CD4-positive, alpha-beta T cell treated with Interleukin-12 subunit alpha and Interleukin-12 subunit beta, for 1 hour (primary cell): Measurements from ENCODE around the gene SIPA1L3.
A peak's percentile ranks its signal among the peaks of the same experiment; 100 is the strongest.
"Not testable (repeated sequence)": the region's sequence is repeated elsewhere in the genome, so short reads cannot be mapped to it uniquely, and the experiment has no call there.

Source experiments
- DNase-seq: peaks from one replicate; pipeline ENCODE4 v3.0.0-alpha.2; 2020

Gene SIPA1L3

GRCh38 chr19:38221919-38222830 is 315.2 kb downstream of the SIPA1L3 start:
- no peak for DNase-seq

DNA sequence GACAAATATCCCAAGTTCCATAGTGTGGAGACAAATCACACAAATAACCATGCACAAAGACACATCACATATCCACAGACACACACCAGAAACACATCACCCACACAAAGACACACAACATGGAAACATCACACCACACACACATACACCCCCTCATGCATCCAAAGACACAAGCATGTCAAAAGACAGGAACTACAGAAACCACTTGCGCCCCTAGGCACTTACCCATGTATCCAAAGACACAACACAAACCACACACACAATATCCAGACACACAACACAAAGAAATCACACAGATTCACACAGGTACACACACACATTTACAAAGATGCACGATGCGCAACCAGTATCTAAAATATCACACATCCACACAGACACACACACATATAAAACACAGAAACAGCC is 316.1 kb downstream of the SIPA1L3 start:
- no peak for DNase-seq

DNA sequence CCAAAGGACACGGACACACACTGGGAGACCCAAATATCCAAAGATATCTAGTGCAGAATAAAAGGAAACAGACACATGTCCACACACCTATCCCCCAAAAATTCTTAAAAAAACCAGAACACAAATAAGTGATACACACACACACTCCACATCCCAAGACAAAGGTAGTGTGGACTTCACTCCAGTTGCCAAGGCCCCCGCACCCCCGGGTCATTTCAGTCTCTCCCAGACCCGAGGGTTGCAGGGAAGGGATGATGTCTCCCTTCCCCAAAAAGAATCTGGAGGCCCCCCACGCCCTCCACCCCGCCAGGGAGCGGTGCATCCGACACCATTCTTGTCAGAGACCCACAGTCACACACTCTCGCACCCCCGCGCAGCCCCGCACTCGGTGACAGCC is 316.6 kb downstream of the SIPA1L3 start:
- DNase-seq = no peak

DNA sequence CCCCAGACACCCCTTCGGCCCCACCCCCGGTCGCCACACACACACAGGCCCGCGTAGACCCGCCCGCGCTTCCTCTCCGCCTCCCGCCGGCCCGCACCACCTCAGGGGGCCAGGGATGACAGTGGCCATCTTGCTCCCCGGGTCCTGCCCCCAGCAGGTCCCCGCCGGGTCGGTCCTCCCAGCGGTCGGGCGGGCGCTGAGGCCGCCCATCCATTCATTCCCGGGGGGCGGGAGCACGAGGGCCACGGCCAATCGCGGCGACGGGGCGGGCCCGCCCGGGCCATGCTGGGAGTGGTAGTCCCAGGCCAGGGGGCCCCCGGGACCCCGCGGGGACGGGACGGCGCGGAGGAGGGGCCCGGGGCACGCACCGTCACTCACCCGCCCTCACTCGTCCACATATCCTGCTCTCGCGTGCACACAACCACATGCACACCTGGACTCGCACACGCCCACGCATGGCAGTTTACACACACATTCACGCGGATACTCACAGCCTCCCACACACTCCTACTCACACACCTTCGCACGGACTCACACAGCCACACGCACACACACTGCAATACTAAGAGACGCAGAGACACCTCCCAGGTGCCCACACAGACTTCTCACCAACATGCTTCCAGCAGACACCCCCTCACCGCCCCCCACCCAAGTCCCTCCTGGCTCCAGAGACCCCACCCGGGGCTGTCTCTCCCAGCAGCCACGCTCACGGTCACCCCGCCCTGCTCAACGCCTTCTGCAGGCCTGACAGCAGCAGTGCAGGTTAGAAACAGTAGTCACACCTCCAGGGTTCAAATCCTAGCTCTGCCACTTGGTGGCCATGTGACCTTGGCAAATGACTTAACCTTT is 317.2 kb downstream of the SIPA1L3 start, which contains the start of gene DPF1:
Gene DPF1, minus strand, starts transcription at position 209 of the 849 bp plus-strand sequence. Its CDS starts 80 bp downstream, at position 129.
- peak; percentile 37 for DNase-seq

DNA sequence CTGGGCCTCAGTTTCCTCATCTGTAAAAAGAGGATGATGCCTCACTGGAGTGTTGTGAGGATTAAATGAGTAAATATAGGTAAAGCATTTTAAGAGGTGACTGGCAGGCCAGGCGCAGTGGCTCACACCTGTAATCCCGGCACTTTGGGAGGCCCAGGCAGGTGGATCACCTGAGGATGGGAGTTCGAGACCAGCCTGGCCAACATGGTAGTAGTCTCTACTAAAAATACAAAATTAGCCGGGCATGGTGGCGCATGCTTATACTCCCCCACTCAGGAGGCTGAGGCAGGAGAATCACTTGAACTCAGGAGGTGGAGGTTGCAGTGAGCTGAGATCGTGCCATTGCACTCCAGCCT is 317.8 kb downstream of the SIPA1L3 start:
- not testable (repeated sequence) for DNase-seq

DNA sequence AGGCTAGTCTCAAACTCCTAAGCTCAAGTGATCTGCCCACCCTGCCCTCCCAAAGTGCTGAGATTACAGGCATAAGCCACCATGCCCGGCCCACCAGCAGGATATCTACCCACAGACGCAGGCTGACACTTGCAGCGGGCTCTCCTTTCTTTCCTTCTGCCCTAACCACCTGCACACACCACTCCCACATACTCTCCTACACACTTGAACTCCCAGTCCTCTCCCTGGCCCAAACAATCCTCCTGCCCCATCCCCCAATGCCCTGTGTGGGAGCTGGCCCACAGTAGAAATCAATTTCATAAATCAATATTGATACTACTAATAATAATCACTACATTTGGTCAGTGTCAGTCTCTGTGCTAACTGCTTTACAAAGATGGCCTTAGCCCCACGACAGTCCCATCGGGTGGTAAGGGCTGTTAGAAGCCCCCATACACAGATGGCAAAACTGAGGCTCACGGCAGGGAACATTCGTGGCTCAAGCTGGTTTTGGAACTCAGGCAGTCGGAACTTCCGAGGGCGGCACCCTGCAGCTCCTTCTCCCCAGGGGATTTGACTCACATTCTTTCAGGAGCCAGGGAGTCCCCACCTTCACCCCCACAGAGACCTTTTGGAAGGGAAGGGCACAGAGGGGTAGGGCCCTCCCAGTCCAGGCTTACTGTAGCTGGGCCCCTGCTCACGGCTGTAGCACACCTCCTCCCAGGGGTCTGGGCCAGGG is 320.4 kb downstream of the SIPA1L3 start:
- no peak for DNase-seq

DNA sequence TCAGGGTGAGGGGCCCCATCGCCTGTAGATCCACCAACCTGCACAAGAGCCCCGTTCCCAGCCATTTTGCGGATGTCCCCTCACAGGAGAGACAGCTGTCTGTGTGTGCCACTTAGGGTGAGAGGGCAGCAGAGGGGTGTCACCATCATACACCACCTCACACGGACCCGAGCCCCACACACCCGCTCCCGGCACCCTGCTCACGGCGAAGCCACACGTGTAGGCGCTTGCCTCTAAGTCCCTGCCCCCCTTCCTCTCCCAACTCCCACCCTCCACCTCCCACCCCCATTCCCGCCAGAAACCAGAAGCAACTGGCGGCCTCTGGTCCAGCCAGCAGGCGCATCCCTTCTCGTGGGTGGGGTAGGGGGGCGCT is 321.0 kb downstream of the SIPA1L3 start:
- DNase-seq = no peak

DNA sequence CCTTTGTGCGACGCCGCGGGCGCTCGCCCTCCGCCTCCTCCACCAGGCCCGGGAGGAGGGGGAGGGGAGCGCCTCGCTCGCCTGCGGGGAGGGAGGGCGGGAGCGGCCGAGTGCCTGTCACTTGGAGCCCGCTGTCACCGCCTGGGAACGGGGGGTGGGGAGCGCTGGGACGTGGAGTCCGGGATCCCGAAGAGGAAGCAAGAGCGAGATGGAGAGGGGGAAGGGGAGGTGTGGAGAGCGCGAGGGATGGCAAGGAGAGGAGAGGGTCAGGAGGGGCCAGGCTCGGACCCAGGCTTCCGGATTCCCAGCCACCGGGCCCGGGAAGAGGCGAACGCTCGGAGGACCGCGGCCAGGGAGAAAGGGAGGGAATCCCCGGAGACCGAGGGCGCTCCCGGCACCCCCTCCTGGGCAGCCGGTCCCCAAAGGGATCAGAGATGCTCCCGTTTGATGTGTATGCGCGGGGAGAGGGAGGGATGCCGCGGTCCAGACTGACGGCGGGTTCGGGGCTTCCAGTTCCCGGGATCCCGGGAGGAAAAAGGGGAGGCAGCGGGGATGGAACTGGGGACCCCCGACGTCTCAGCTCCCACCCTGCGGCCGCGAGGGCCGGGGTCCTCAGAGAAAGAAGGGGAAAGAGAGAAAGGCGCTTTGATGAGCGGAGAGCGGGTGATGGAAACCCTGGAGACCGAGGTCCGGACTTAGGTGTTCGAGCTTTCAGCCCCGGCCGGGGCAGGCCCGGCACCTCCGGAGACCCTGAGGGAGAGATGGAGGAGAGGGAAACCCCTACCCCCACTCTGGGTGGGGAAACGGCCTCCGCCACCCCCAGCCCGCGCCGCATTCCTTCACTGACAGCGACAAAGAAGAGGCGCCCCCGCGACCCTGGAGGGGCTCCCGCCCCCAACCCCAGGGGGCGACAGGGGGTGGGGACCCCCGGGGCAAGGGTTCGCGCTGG is 321.8 kb downstream of the SIPA1L3 start:
- DNase-seq = no peak

GRCh38 chr19:38229585-38230073 is 322.6 kb downstream of the SIPA1L3 start:
- peak; percentile 72 for DNase-seq

- DNase-seq = not testable (repeated sequence)
Measured at GRCh38 chr19:38230506-38231133, 323.6 kb downstream of the SIPA1L3 start.

- DNase-seq = no peak
Measured at GRCh38 chr19:38231918-38232317, 324.9 kb downstream of the SIPA1L3 start.

DNA sequence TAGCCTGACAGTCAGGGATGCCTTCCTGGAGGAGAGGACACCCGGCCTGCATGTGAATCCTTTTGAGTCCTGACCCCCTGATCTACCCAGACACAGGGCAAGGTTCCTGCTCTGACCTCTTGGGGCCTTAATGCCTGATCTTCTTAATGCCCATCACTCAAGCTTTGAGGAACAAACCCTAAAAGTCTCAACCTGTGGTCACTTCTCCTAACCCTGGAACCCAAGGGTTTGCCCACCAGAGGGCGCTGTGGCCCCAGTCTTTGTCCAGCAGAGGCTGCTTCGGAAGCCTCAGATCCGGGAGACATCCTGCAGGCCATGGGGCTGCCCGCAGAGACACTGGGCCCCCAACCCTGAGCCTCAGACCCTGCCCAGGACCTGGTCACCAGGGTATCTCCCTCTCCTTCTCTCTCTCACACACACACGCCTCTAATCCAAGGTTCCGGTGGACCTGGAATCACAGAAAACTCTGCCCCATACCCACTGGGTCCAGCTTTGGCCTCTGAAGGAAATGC is 326.8 kb downstream of the SIPA1L3 start:
- DNase-seq = peak; percentile 74

DNA sequence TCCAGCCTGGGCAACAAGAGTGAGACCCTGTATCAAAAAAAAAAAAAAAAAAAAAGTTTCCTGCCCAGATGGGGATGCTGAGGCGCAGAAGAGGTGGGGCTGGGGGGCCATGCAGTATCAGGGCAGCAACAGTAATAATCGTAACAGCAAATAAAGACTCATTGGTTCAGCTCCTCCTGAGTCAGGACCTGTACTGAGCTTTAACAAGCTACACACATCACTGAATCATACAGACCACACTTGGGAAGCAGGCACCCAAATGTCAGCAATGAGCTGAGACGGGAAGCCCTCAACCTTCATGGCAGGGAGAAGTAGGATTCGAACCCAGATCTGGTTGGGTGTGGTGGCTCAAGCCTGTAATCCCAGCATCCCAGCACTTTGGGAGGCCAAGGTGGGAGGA is 327.6 kb downstream of the SIPA1L3 start:
- no peak for DNase-seq

DNA sequence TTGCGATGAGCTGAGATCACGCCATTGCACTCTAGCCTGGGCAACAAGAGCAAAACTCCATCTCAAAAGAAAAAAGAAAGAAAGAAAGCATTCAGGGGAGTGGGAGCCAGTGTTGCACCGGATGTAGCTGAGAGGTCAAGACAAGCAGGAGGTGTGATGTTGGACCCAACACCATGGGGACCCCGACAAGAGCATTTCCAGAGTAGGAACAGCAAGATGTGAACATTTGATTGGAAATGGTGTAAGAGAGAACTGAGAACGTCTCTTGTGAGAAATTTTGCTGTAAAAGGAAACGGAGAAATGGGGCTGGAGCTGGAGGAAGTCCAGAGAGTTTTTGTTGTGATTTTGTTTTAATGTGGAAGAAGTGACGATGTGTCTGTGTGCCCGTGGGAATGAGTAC is 332.8 kb downstream of the SIPA1L3 start:
- no peak for DNase-seq

- no peak for DNase-seq
Measured at GRCh38 chr19:38243279-38243673, 336.3 kb downstream of the SIPA1L3 start.

GRCh38 chr19:38245826-38246498 is 339.0 kb downstream of the SIPA1L3 start:
- no peak for DNase-seq

DNA sequence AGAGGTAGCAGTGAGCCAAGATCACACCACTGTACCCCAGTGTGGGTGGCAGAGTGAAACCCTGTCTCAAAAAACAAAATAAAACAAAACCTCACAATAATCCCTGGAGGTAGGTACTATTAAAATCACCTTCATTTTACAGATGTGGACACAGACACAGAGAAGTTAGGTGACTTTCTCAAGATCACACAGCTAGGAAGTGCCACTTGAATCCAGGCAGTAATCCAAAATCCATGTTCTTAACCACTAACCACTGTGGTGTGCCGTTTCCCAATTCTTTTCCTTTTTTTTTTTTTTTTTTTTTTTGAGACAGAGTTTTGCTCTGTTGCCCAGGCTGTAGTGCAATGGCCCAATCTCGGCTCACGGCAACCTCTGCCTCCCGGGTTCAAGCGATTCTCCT is 340.1 kb downstream of the SIPA1L3 start:
- DNase-seq = no peak

- DNase-seq = no peak
Measured at GRCh38 chr19:38247734-38248268, 340.8 kb downstream of the SIPA1L3 start.

DNA sequence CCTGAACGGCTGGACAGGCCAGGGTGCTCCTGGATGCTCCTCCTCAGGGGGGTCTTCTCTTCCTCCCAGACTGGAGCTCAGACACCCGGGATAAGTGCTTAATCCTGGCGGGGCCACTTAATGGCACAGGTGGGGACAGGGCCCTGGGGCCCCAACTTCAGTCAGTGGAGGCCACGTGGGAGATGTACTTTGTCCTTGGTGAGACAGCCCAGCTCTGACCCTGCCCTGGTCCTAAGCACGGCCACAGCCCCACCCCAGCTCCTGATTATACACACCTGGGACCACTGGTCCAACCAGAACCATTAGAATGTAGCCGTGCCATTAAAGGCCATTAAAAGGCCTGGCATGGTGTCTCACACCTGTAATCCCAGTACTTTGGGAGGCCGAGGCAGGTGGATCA is 341.4 kb downstream of the SIPA1L3 start:
- no peak for DNase-seq

DNA sequence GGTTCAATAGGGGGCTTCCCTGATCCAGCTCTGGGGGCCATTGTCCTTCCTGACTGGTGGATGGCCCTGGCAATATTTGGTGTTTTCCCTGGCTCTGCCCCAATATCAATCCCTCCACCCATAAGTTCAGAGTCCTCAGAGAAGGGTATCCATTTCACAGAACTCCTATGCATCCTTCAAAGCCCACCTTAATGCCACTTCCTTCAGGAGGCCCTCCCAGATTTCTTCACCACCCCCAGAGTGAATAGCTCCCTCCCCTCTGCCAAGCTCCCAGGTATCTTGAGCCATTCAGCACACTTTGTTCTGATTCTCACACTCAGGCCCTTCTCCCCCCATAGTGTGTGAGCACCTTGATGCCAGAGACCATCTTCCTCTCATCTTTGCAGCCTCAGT is 343.4 kb downstream of the SIPA1L3 start:
- DNase-seq = no peak
